Mammary epithelial cell (primary cell): ENCODE results near the gene SLX1A.

Source experiments
- CTCF ChIP-seq, 2 donors: IDR thresholded peaks in 1 of 2; conservative IDR thresholded peaks in 1 of 2; 2 replicates each; pipeline ENCODE4 v1.5.1; 2011 to 2012; ENCODE audit warnings: inconsistent platforms in 2 of 2, low read length in 2 of 2, mild to moderate bottlenecking in 2 of 2, control low read depth in 1 of 2, low read depth in 1 of 2; ENCODE audit not compliant: insufficient read depth in 1 of 2; ENCODE audit errors: extremely low read depth in 1 of 2
- EZH2 ChIP-seq: IDR thresholded peaks from 2 replicates; pipeline ENCODE4 v1.6.1; 2012; ENCODE audit warnings: low read length, inconsistent platforms, borderline replicate concordance

- TF ChIP-seq CTCF (conservative IDR thresholded peaks at IDR 0.05 in 1 of 2, IDR thresholded peaks at IDR 0.05 in 1 of 2; ENCODE audit: extremely low read depth in 1 of 2, insufficient read depth in 1 of 2, low read depth in 1 of 2, low read length in 2 of 2) (no peak), EZH2 (no peak)
Observed at GRCh38 chr16:30166202-30166902, 27.3 kb upstream of the SLX1A start.
